Measurements from ENCODE around the gene ATP11C.
A peak's percentile ranks its signal among the peaks of the same experiment; 100 is the strongest.
"Not testable (repeated sequence)": the region's sequence is repeated elsewhere in the genome, so short reads cannot be mapped to it uniquely, and the experiment has no call there.

The ATP11C gene

GRCh38 chrX:139851730-139852129 is 81.1 kb downstream of the ATP11C start:
- peak; percentile 86 for DNase-seq

- no peak for DNase-seq
These were observed 81.9 kb downstream of the ATP11C start for GRCh38 chrX:139850968-139851367.

- no peak for DNase-seq
These were observed 88.0 kb downstream of the ATP11C start for GRCh38 chrX:139844884-139845283.

GRCh38 chrX:139844163-139844562 is 88.7 kb downstream of the ATP11C start:
- no peak for DNase-seq

- DNase-seq: peak; percentile 35
These were observed 90.3 kb downstream of the ATP11C start for GRCh38 chrX:139842326-139843185.

- not testable (repeated sequence) for DNase-seq
These were observed 96.5 kb downstream of the ATP11C start for GRCh38 chrX:139836335-139836734.

- peak; percentile 6 for DNase-seq
These were observed 98.0 kb downstream of the ATP11C start for GRCh38 chrX:139834879-139835278.

- peak; percentile 17 for DNase-seq
These were observed 100.0 kb downstream of the ATP11C start for GRCh38 chrX:139832718-139833309.

GRCh38 chrX:139831675-139832456 is 101.0 kb downstream of the ATP11C start:
- peak; percentile 74 for DNase-seq

- DNase-seq: no peak
These were observed 101.8 kb downstream of the ATP11C start for GRCh38 chrX:139831017-139831416.

- DNase-seq: no peak
These were observed 104.0 kb downstream of the ATP11C start for GRCh38 chrX:139828830-139829229.

- peak; percentile 18 for DNase-seq
These were observed 104.8 kb downstream of the ATP11C start for GRCh38 chrX:139828033-139828432.

- DNase-seq: peak; percentile 88
These were observed 106.5 kb downstream of the ATP11C start for GRCh38 chrX:139826065-139827044.

GRCh38 chrX:139825618-139826017 is 107.2 kb downstream of the ATP11C start:
- DNase-seq: no peak

GRCh38 chrX:139823806-139824205 is 109.0 kb downstream of the ATP11C start:
- DNase-seq: no peak

- DNase-seq: no peak
These were observed 112.4 kb downstream of the ATP11C start for GRCh38 chrX:139820358-139820984.

GRCh38 chrX:139816204-139816603 is 116.6 kb downstream of the ATP11C start:
- no peak for DNase-seq

- DNase-seq: peak; percentile 13
These were observed 117.1 kb downstream of the ATP11C start for GRCh38 chrX:139815771-139816170.

GRCh38 chrX:139811942-139812629 is 120.8 kb downstream of the ATP11C start:
- no peak for DNase-seq

- DNase-seq: no peak
These were observed 128.4 kb downstream of the ATP11C start for GRCh38 chrX:139804482-139804881.

- no peak for DNase-seq
These were observed 129.6 kb downstream of the ATP11C start for GRCh38 chrX:139803224-139803623.
